RKO (cell line): Measurements from ENCODE around the gene BIN2.
A peak's percentile ranks its signal among the peaks of the same experiment; 100 is the strongest.
"Not testable (repeated sequence)": the region's sequence is repeated elsewhere in the genome, so short reads cannot be mapped to it uniquely, and the experiment has no call there.

Experiments used
- DNase-seq: peaks from one replicate; pipeline ENCODE4 v3.0.0-alpha.2; 2016; ENCODE audit warnings: low spot score

The BIN2 gene

GRCh38 chr12:51307655-51308593, 16.1 kb downstream of the BIN2 start:
- peak; percentile 26 for DNase-seq

- DNase-seq, result no peak
These were observed 17.5 kb downstream of the BIN2 start for GRCh38 chr12:51306507-51306906.

- DNase-seq, result not testable (repeated sequence)
These were observed 23.2 kb downstream of the BIN2 start for GRCh38 chr12:51300768-51301167.

- DNase-seq, result no peak
These were observed 28.3 kb downstream of the BIN2 start for GRCh38 chr12:51295651-51296050.

GRCh38 chr12:51294097-51294496, 29.9 kb downstream of the BIN2 start:
- not testable (repeated sequence) for DNase-seq

GRCh38 chr12:51293696-51294095, 30.3 kb downstream of the BIN2 start:
- DNase-seq, result no peak

- not testable (repeated sequence) for DNase-seq
These were observed 32.1 kb downstream of the BIN2 start for GRCh38 chr12:51291603-51292513.

GRCh38 chr12:51285843-51286242, 38.1 kb downstream of the BIN2 start:
- no peak for DNase-seq

- DNase-seq, result peak; percentile 68
These were observed 42.6 kb downstream of the BIN2 start for GRCh38 chr12:51281202-51281924.

GRCh38 chr12:51275088-51275487, 48.9 kb downstream of the BIN2 start:
- no peak for DNase-seq

- DNase-seq, result not testable (repeated sequence)
These were observed 51.2 kb downstream of the BIN2 start for GRCh38 chr12:51272810-51273209.

- DNase-seq, result peak; percentile 99
These were observed 52.9 kb downstream of the BIN2 start for GRCh38 chr12:51270951-51271518.

- peak; percentile 74 for DNase-seq
These were observed 53.7 kb downstream of the BIN2 start, which contains the start of gene SMAGP for GRCh38 chr12:51270067-51270950. SMAGP (minus strand) TSS chr12:51270415; CDS start chr12:51269278, 1,137 bp downstream.

GRCh38 chr12:51269174-51270066, 54.6 kb downstream of the BIN2 start:
- peak; percentile 73 for DNase-seq

GRCh38 chr12:51265024-51265423, 59.0 kb downstream of the BIN2 start:
- DNase-seq, result no peak

- no peak for DNase-seq
These were observed 59.7 kb downstream of the BIN2 start for GRCh38 chr12:51264297-51264696.

GRCh38 chr12:51263341-51263740, 60.6 kb downstream of the BIN2 start:
- no peak for DNase-seq

GRCh38 chr12:51262758-51263177, 61.2 kb downstream of the BIN2 start:
- DNase-seq, result peak; percentile 71

- DNase-seq, result not testable (repeated sequence)
These were observed 64.4 kb downstream of the BIN2 start for GRCh38 chr12:51259600-51259999.
